Gastrocnemius medialis (tissue), 4 donors: ENCODE results near the gene THBS3.
"Not testable (repeated sequence)": the region's sequence is repeated elsewhere in the genome, so short reads cannot be mapped to it uniquely, and the experiment has no call there.

Source experiments
- CTCF ChIP-seq, 5 experiments: fragments of 450-650 bp in 3 of 5; fragments of 200-600 bp in 2 of 5; sonication (generic) in 2 of 5; IDR thresholded peaks in 4 of 5; conservative IDR thresholded peaks in 1 of 5; 1 replicate in 4 of 5; 2 replicates in 1 of 5; pipeline ENCODE4 v1.5.1; 2016 to 2019; ENCODE audit warnings: antibody characterized with exemption in 5 of 5, mild to moderate bottlenecking in 3 of 5, moderate library complexity in 3 of 5
- POLR2A ChIP-seq, 2 donors: fragments of 450-650 bp; IDR thresholded peaks; one replicate each; pipeline ENCODE4 v1.6.1; 2017; ENCODE audit warnings: antibody characterized with exemption in 2 of 2, mild to moderate bottlenecking in 2 of 2, moderate library complexity in 2 of 2

GRCh38 chr1:155162631-155163030 is 45.1 kb downstream of the THBS3 start:
- TF ChIP-seq CTCF (IDR thresholded peaks at IDR 0.05 in 4 of 5, conservative IDR thresholded peaks at IDR 0.05 in 1 of 5); POLR2A (IDR thresholded peaks at IDR 0.05): not testable (repeated sequence)
